Progenitor cell of endocrine pancreas (in vitro differentiated cells): ENCODE results near the gene KCNQ1OT1. TPM values are rescaled to one million over a fixed set of nuclear protein-coding genes. Genes with fewer than 3 reads are reported as not detected.

Source experiments
- DNase-seq: peaks from one replicate; pipeline ENCODE4 v3.0.0; 2021; ENCODE audit warnings: low spot score; ENCODE audit not compliant: unreplicated experiment
- H3K27ac Mint-ChIP-seq: 2 replicates; pipeline ENCODE4 v1.8.0; 2021; ENCODE audit warnings: mild to moderate bottlenecking, moderate library complexity, mixed read lengths
- H3K27me3 Mint-ChIP-seq: 2 replicates; pipeline ENCODE4 v1.8.0; 2021; ENCODE audit warnings: mixed read lengths
- H3K36me3 Mint-ChIP-seq: 2 replicates; pipeline ENCODE4 v1.8.0; 2022; ENCODE audit warnings: mixed read lengths; ENCODE audit not compliant: insufficient read depth
- H3K4me1 Mint-ChIP-seq: 2 replicates; pipeline ENCODE4 v1.8.0; 2021; ENCODE audit warnings: low read depth, mixed read lengths
- H3K4me3 Mint-ChIP-seq: 2 replicates; pipeline ENCODE4 v1.8.0; 2021; ENCODE audit warnings: low read depth, mild to moderate bottlenecking, moderate library complexity, mixed read lengths
- H3K9me3 Mint-ChIP-seq: 2 replicates; pipeline ENCODE4 v1.8.0; 2021; ENCODE audit warnings: low read depth, mixed read lengths
- total RNA-seq: library from RNA; stranded (reverse); gene quantifications from 2 replicates; pipeline ENCODE4 v1.2.1, GENCODE V29; 2021
- TF ChIP-seq, protein P1 (sequence below): fragments of 200-600 bp; sonication (generic); IDR thresholded peaks from one replicate; pipeline ENCODE4 v1.5.0; 2021; ENCODE audit warnings: antibody characterized with exemption, mild to moderate bottlenecking; ENCODE audit not compliant: unreplicated experiment

KCNQ1OT1 gene
- total RNA-seq, 1 donor from 2014 or later, result 18.0 TPM

DNA sequence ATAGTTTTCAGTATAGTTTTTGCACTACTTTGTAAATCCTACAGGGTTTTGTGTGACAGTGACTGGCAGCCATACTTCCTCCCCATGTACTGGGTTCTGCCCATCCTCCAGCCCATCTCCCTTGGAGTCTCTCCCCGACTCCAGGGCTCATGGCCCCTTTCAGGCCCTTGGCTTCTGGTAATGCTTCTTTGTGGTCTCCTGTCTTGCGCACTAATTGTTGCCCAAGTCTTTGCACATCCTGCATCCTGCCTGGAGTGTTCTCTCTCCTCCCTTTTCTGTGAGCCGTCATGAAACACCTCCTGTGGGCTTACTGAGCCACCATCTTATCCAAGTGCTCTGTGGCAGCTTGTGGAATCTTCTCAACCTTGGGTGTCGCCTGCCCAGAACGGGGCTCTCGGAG, 11.4 kb upstream of the KCNQ1OT1 start:
- TF ChIP-seq, protein P1, sequence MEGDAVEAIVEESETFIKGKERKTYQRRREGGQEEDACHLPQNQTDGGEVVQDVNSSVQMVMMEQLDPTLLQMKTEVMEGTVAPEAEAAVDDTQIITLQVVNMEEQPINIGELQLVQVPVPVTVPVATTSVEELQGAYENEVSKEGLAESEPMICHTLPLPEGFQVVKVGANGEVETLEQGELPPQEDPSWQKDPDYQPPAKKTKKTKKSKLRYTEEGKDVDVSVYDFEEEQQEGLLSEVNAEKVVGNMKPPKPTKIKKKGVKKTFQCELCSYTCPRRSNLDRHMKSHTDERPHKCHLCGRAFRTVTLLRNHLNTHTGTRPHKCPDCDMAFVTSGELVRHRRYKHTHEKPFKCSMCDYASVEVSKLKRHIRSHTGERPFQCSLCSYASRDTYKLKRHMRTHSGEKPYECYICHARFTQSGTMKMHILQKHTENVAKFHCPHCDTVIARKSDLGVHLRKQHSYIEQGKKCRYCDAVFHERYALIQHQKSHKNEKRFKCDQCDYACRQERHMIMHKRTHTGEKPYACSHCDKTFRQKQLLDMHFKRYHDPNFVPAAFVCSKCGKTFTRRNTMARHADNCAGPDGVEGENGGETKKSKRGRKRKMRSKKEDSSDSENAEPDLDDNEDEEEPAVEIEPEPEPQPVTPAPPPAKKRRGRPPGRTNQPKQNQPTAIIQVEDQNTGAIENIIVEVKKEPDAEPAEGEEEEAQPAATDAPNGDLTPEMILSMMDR, result no peak
- no peak for DNase-seq
- peaks cover 6% of the 10 kb centered on the region for H3K27me3 Mint-ChIP-seq
- H3K36me3 Mint-ChIP-seq, result no peaks in the 10 kb centered on the region
- no peak overlapping the region for H3K27ac Mint-ChIP-seq
- H3K4me3 Mint-ChIP-seq, result no peak overlapping the region
- peaks cover 12% of the 10 kb centered on the region for H3K9me3 Mint-ChIP-seq
- H3K4me1 Mint-ChIP-seq, result peaks cover 5% of the 10 kb centered on the region

DNA sequence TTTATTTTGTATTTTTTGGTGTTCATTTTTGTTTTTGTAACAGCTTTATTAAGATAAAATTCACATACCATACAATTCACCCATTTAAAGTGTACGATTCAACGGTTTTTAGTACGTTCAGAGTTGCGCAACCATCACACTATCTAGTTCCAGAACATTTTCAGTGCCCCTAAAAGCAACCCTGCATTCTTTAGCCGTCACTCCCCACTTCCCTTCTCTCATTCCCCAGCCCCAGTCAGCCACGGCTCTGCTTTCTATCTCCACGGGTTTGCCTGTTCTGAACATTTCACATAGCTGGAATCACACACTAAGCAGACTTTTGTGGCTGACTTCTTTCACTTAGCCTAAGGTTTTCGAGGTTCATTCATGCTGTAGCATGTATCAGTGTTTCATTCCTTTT, 9.6 kb upstream of the KCNQ1OT1 start:
- H3K36me3 Mint-ChIP-seq, result no peaks in the 10 kb centered on the region
- peaks cover 10% of the 10 kb centered on the region for H3K27me3 Mint-ChIP-seq
- TF ChIP-seq, protein P1, result no peak
- peaks cover 12% of the 10 kb centered on the region for H3K9me3 Mint-ChIP-seq
- no peak for DNase-seq
- H3K27ac Mint-ChIP-seq, result no peak overlapping the region
- peaks cover 2% of the 10 kb centered on the region for H3K4me1 Mint-ChIP-seq
- no peak overlapping the region for H3K4me3 Mint-ChIP-seq

DNA sequence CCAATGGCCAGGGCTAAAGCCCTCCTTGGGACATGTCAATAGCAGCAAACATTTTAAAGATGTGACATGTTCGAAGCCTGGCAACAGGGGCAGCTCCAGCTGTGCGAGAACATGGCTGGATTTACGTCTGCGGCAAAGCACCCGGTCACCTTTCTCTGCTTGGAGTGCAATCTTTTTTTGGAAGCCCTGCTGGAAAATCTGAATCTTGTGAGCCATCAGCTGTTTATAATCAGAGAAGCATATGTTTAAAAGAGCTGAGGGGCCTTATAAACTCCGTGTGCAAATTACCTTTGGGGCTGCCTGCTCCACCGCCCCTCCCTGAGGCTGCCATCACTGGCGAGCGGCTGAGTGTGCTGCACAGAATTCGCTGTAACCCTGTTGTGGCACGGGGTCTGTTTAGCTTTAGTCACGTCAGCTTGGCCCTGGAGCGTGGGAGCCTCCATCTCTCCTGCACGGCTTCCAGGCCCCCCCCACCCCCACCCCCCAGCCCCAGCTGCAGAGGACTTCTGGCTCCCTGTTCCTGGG, 9.0 kb upstream of the KCNQ1OT1 start:
- TF ChIP-seq, protein P1, result no peak
- Mint-ChIP-seq H3K36me3 (no peaks in the 10 kb centered on the region), H3K4me1 (peaks cover 2% of the 10 kb centered on the region), H3K9me3 (peaks cover 12% of the 10 kb centered on the region), H3K27ac (no peak overlapping the region), H3K4me3 (no peak overlapping the region), H3K27me3 (peaks cover 13% of the 10 kb centered on the region)
- DNase-seq, result no peak

DNA sequence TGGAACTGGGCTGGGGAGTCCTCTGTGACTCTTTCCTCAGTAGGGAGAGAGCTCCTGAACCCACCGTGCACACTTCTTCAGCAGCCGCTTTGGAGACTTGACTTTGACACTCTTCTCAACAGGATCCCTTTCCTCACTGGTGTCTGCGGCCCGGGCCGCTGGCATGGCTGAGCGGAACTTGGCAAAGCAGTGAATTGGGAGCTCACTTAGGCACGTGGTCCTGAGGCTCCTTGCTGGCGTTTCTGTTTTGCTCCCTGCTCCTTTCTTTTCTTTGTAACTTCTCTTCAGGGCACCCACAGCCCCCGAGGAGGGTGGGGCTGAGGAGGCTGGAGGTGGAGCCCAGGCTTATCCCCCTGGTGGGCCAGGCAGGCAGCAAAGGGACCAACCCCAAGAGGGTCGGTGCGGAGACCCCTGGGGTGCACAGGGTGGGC, 8.4 kb upstream of the KCNQ1OT1 start:
- TF ChIP-seq, protein P1, result no peak
- H3K9me3 Mint-ChIP-seq, result peaks cover 12% of the 10 kb centered on the region

DNA sequence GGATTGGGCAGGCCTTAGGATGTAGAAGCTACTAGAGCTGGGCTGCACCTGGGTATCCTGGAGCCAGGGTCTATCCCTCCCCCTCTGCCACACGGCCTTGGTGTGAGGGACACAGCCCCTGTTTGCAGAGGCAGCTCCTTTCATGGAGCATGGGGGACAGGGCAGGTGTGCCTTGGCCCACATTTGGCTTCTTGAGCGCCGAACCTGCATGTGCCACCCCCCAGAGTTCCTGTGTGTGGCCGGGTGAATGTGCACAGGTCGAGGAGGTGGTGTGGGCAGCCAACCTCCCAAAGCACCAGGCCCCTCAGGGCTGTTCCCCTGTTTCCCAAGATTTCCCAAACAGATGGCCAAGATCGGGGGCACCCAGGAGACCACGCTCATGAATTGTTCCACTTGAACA, 7.9 kb upstream of the KCNQ1OT1 start:
- no peak overlapping the region for H3K4me3 Mint-ChIP-seq
- H3K36me3 Mint-ChIP-seq, result no peaks in the 10 kb centered on the region
- TF ChIP-seq, protein P1, result no peak
- H3K27me3 Mint-ChIP-seq, result peaks cover 13% of the 10 kb centered on the region
- no peak for DNase-seq
- no peak overlapping the region for H3K27ac Mint-ChIP-seq
- H3K4me1 Mint-ChIP-seq, result peaks cover 9% of the 10 kb centered on the region
- peaks cover 12% of the 10 kb centered on the region for H3K9me3 Mint-ChIP-seq

More for the DNA sequence above, 8.4 kb upstream of the KCNQ1OT1 start:
- Mint-ChIP-seq H3K4me3 (no peak overlapping the region), H3K36me3 (no peaks in the 10 kb centered on the region), H3K27ac (no peak overlapping the region), H3K27me3 (peaks cover 13% of the 10 kb centered on the region), H3K4me1 (peaks cover 6% of the 10 kb centered on the region)
- DNase-seq, result no peak
